NK-92 treated with Interleukin-12 subunit alpha and Interleukin-12 subunit beta, amount 100 ng/mL, for 24 hours (cell line): Measurements from ENCODE around the gene MCM9.
"Not testable (repeated sequence)": the region's sequence is repeated elsewhere in the genome, so short reads cannot be mapped to it uniquely, and the experiment has no call there.

Experiments
- DNase-seq: peaks from one replicate; lab custom pipeline; 2025; lab: John Stamatoyannopoulos, UW

Gene MCM9

DNA sequence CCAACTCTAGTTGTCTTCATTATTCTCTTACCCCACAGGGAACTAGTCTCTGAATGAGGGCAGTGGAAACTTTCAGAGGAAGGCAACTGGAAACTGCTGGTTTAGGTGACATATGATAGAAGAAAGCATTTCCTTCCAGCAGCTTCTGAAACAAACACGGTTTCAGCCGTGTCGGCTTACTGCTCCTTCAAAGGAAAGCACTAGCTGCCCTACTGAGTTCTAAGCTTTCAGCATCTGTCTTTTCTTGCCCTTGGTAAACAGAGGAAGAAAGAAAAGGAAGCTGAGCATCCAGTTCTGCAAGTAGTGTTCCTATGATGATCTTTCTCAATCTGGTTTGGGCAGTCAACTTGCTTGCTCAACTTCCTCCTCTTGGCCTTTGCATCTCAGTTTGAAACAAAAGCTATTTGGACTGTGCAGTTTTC is 166.0 kb downstream of the MCM9 start:
- DNase-seq: no peak

DNA sequence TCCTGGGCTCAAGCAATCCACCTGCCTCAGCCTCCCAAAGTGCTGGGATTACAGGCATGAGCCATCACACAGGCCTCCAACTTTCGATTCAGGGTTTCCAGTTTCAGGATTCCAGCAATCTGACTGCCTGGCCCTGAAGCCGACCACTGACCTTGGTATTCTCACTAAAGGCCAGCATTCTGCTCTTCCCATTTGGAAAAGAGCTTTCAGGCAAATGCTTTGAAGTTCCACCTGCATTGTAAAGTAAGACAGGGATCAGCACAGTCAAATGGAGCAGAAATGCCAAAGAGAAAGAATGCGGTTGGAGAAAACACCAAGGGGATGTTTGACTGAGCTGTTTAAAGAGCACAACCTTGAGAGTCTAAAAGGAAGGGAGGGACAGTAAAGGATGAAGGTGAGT is 166.5 kb downstream of the MCM9 start:
- no peak for DNase-seq

DNA sequence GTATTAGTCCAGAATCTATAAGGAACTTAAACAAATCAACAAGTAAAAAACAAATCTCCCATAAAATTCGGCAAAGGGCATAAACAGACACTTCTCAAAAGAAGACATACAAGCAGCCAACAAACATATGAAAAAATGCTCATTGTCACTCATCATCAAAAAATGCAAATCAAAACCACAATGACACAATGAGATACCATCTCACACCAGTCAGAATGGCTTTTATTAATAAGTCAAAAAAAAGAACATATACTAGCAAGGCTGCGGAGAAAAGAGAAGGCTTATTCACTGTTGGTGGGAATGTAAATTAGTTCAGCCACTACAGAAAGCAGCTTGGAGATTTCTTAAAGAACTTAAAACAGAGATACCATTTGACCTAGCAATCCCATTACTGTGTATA is 169.6 kb downstream of the MCM9 start:
- not testable (repeated sequence) for DNase-seq

DNA sequence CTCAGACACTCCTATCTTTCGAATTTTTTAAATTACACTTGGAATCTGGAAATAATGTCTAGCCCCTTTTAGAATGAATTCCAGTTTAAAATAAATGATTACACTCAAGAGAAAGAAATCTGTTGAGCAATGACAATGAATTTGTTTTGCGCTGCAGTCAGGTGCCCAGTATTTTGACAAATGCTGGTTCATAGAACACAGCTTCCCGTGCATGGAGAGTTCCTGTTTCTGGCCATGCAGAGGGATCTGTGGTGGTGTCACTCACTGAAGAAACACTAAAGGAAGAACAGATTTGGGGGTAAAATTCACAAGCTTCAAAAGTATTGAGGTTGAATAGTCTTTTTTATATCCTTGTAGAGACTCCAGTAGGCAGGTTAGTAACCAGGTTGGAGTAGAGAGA is 170.2 kb downstream of the MCM9 start:
- DNase-seq: no peak
